RWPE2 (cell line): ENCODE data around the gene SEMA4B.
A peak's percentile ranks its signal among the peaks of the same experiment; 100 is the strongest.
"Not testable (repeated sequence)": the region's sequence is repeated elsewhere in the genome, so short reads cannot be mapped to it uniquely, and the experiment has no call there.

ENCODE experiments used
- ATAC-seq: fragments of 200-7000 bp; cut with Tn5 transposase; 3 replicates; pipeline ENCODE4 v1.9.1; 2021; ENCODE audit warnings: low read depth
- DNase-seq: peaks from one replicate; pipeline ENCODE4 v3.0.0-alpha.2; 2020; ENCODE audit warnings: low spot score
- H3K27ac ChIP-seq: fragments of 450-650 bp; 2 replicates; pipeline ENCODE4 v1.5.1; 2017; ENCODE audit warnings: mild to moderate bottlenecking; ENCODE audit not compliant: poor library complexity, severe bottlenecking
- H3K27me3 ChIP-seq: fragments of 250-450 bp; sonication (Bioruptor Pico); 2 replicates; pipeline ENCODE4 v1.5.1; 2021; ENCODE audit warnings: mild to moderate bottlenecking, moderate library complexity; ENCODE audit not compliant: insufficient read depth, poor library complexity, severe bottlenecking
- H3K36me3 ChIP-seq: fragments of 250-450 bp; sonication (Bioruptor Pico); 2 replicates; pipeline ENCODE4 v1.5.1; 2020; ENCODE audit warnings: low read depth, mild to moderate bottlenecking, moderate library complexity
- H3K4me1 ChIP-seq: fragments of 250-450 bp; sonication (Bioruptor Pico); 2 replicates; pipeline ENCODE4 v1.5.1; 2021; ENCODE audit warnings: mild to moderate bottlenecking, moderate library complexity; ENCODE audit not compliant: insufficient read depth, poor library complexity, severe bottlenecking
- H3K4me3 ChIP-seq: fragments of 250-450 bp; sonication (Bioruptor Pico); 2 replicates; pipeline ENCODE4 v1.5.1; 2021; ENCODE audit warnings: mild to moderate bottlenecking, moderate library complexity; ENCODE audit not compliant: severe bottlenecking
- H3K9me3 ChIP-seq: fragments of 250-450 bp; sonication (Bioruptor Pico); 2 replicates; pipeline ENCODE4 v1.5.1; 2021; ENCODE audit warnings: mild to moderate bottlenecking, moderate library complexity; ENCODE audit not compliant: severe bottlenecking
- TF ChIP-seq, protein P1 (sequence below): fragments of 450-650 bp; IDR thresholded peaks from one replicate; pipeline ENCODE4 v1.5.1; 2017; ENCODE audit warnings: mild to moderate bottlenecking, moderate library complexity; ENCODE audit not compliant: poor library complexity, severe bottlenecking

The SEMA4B gene

DNA sequence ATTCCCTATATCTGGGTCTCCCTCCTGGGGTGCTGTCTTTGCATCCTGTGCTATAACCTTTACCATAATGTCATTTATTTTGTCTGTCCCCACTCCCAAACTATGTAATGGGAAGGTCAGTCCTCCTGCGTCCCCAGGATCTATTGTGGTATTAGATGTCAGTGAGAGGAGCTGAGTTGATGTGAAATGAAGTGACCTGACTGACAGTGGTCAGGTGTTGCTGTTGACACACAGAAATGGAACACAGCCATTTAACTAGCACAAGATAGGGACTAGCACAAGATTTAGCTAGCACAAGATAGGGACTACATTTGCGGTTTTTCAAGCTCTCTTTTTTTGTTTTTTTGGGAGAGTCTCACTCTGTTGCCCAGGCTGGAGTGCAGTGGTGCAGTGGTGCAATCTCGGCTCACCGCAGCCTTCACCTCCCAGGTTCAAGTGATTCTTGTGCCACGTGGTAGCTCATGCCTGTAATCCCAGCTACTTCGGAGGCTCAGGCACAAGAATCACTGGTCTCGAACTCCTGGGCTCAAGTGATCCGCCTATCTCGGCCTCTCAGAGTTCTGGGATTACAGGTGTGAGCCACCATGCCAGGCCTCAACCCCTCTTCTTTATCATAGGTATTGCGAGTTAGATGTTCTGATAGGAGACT lies 69.5 kb downstream of the SEMA4B start:
- H3K36me3 ChIP-seq: peaks cover 71% of the 10 kb centered on the region
- no peak for DNase-seq
- H3K9me3 ChIP-seq: no peaks in the 10 kb centered on the region
- H3K27ac ChIP-seq: no peak overlapping the region
- no peak overlapping the region for H3K4me3 ChIP-seq
- no peak for ATAC-seq
- peaks cover 13% of the 10 kb centered on the region for H3K4me1 ChIP-seq
- H3K27me3 ChIP-seq: no peaks in the 10 kb centered on the region
- TF ChIP-seq, protein P1, sequence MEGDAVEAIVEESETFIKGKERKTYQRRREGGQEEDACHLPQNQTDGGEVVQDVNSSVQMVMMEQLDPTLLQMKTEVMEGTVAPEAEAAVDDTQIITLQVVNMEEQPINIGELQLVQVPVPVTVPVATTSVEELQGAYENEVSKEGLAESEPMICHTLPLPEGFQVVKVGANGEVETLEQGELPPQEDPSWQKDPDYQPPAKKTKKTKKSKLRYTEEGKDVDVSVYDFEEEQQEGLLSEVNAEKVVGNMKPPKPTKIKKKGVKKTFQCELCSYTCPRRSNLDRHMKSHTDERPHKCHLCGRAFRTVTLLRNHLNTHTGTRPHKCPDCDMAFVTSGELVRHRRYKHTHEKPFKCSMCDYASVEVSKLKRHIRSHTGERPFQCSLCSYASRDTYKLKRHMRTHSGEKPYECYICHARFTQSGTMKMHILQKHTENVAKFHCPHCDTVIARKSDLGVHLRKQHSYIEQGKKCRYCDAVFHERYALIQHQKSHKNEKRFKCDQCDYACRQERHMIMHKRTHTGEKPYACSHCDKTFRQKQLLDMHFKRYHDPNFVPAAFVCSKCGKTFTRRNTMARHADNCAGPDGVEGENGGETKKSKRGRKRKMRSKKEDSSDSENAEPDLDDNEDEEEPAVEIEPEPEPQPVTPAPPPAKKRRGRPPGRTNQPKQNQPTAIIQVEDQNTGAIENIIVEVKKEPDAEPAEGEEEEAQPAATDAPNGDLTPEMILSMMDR: no peak

- Histone ChIP-seq H3K27me3 (no peaks in the 10 kb centered on the region), H3K9me3 (no peaks in the 10 kb centered on the region), H3K36me3 (peaks cover 69% of the 10 kb centered on the region), H3K4me1 (peaks cover 13% of the 10 kb centered on the region), H3K4me3 (no peak overlapping the region), H3K27ac (no peak overlapping the region)
- ATAC-seq (no peak), DNase-seq (peak; percentile 23)
- TF ChIP-seq, protein P1: no peak
Observed at GRCh38 chr15:90271459-90272166, 70.5 kb downstream of the SEMA4B start.

GRCh38 chr15:90278467-90278866 lies 77.3 kb downstream of the SEMA4B start:
- H3K27ac ChIP-seq, H3K36me3 ChIP-seq, H3K27me3 ChIP-seq, H3K9me3 ChIP-seq, ATAC-seq, H3K4me3 ChIP-seq, DNase-seq, H3K4me1 ChIP-seq: not testable (repeated sequence)
